ENCODE data around the gene TSHZ2.

TSHZ2 gene

DNA sequence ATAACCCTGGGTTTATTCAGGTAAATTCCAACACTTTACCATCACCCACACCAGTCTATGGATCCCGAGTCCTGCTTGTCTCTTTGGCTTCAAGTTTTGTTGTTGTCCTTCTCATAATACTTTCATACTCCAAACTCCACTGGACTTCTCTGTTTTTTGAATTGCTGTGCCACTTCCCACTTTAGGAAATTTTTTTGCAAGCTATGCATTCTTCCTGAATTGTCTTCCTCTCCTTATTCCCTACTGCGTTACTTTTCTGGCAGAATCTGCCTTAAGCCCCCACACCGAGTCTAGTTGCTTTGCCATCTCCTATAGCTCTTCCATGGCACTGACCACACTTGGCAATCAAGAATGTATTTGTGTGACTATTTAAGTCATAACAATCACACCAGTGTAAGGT is 96.1 kb downstream of the TSHZ2 start:
- TF ChIP-seq, protein P1, sequence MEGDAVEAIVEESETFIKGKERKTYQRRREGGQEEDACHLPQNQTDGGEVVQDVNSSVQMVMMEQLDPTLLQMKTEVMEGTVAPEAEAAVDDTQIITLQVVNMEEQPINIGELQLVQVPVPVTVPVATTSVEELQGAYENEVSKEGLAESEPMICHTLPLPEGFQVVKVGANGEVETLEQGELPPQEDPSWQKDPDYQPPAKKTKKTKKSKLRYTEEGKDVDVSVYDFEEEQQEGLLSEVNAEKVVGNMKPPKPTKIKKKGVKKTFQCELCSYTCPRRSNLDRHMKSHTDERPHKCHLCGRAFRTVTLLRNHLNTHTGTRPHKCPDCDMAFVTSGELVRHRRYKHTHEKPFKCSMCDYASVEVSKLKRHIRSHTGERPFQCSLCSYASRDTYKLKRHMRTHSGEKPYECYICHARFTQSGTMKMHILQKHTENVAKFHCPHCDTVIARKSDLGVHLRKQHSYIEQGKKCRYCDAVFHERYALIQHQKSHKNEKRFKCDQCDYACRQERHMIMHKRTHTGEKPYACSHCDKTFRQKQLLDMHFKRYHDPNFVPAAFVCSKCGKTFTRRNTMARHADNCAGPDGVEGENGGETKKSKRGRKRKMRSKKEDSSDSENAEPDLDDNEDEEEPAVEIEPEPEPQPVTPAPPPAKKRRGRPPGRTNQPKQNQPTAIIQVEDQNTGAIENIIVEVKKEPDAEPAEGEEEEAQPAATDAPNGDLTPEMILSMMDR (conservative IDR thresholded peaks at IDR 0.05; ENCODE audit: low read length) = no peak
- no peak overlapping the region for H3K4me3 ChIP-seq (ENCODE audit: low read length)
- DNase-seq (ENCODE audit: low read depth) = no peak

DNA sequence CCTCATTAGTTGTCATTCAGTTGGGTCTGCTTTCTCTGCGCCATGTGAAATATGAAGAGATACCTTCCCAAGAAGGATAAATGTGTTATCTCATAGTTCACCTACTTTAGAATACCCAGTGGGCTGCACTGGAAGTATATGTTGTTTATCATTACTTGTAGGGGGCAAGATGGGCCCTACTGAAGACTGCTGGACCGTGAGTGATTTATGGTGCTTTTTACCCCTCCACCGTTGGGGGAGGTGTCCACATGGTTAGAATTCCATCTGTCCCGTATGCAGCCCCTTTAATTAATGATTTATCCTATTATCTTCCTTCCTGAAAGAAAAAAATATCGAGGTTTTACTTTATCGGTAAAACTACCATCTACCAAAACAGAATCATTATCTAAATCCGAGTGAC is 97.0 kb downstream of the TSHZ2 start:
- no peak for DNase-seq (ENCODE audit: low read depth)
- H3K4me3 ChIP-seq (ENCODE audit: low read length) = no peak overlapping the region
- TF ChIP-seq, protein P1 (conservative IDR thresholded peaks at IDR 0.05; ENCODE audit: low read length) = no peak

DNA sequence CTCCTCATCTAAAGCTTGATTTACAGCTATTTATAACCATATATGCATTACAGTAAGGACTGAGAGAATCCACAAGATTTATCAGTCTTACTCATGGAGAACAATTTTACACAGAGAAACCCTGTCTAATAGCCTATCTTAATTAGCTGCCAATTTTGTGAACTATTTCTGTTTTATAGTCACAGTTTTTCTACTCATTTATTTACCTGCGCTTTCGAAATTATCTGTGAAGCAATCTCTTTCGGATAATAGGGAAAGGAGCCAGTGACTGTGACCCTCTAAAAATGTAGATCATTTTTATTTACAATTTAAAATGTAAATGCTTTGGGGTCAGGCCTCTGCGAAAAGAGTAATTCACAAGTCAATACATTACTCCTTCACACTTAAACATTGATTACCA is 98.1 kb downstream of the TSHZ2 start:
- TF ChIP-seq, protein P1 (conservative IDR thresholded peaks at IDR 0.05; ENCODE audit: low read length) = no peak
- H3K4me3 ChIP-seq (ENCODE audit: low read length) = no peak overlapping the region
- no peak for DNase-seq (ENCODE audit: low read depth)

DNA sequence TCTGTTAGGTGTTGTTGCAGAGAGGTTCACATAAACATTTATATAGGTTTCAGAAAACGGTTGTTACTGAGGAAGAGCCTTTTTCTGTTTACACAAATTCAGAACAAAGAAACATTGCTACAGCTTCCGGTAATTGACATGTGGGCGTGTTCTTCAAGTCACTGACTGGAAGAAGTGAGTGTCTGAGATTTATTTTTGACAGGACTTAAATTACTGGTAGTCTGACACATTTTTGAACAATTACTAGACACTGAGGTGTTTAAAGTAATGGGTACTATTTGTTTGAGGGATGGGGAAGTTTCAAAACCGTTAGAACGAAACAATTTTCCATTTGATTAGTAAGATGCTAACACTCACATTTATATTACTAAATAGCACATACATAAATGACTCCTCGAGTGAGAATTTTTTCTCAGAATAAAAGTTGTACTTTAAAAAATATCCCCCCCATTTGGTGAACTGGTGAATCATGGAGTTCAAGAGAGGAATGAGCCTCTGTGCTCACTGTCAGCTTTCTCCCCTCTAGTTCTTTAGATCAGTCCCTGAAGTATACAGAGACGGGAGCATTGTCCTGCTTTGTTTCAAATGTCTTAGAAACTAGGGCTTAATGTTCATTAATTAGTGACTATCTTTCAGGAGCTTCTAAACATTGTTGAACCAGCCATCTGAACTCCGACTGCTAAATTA is 98.7 kb downstream of the TSHZ2 start:
- no peak overlapping the region for H3K4me3 ChIP-seq (ENCODE audit: low read length)
- no peak for DNase-seq (ENCODE audit: low read depth)
- TF ChIP-seq, protein P1 (conservative IDR thresholded peaks at IDR 0.05; ENCODE audit: low read length) = no peak

DNA sequence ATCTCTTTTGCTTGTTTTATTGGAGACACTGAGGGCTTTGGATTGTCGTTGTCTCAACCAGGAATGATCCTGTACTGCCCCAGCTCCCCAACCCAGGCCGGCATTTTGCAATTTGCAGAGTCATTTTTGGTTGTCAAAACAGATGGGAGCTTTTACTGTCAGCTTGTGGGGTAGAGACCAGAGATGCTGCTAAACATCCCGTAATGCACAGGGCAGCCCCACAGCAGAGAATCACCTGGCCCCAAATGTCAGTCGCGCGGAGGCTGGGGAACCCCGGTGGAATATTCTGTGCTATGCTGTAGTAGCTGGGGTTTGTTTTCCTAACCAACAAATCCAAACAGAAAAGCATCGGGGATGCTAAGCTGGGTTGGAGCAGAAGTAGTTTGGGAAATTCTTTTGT is 99.7 kb downstream of the TSHZ2 start:
- TF ChIP-seq, protein P1 (conservative IDR thresholded peaks at IDR 0.05; ENCODE audit: low read length) = no peak
- H3K4me3 ChIP-seq (ENCODE audit: low read length) = no peak overlapping the region
- no peak for DNase-seq (ENCODE audit: low read depth)

DNA sequence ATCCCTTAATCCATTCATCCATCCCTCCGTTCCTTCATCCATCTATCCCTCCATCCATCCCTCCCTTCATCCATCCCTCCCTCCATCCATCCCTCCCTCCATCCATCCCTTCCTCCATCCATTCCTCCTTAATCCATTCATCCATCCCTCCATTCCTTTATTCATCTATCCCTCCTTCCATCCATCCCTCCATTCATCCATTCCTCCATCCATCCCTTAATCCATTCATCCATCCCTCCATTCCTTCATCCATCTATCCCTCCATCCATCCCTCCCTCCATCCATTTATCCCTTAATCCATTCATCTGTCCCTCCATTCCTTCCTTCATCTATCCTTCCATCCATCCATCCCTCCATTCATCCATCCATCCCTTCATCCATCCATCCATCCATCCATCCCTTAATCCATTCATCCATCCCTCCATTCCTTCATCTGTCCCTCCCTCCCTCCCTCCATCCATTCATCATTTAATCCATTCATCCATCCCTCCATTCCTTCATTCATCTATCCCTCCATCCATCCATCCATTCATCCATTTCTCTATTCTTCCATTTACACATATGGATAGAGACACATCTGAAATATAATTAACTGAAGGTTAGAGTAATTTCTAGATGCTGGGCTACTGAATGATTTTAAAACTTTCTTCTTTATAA is 100.9 kb downstream of the TSHZ2 start:
- DNase-seq (ENCODE audit: low read depth) = no peak
- TF ChIP-seq, protein P1 (conservative IDR thresholded peaks at IDR 0.05; ENCODE audit: low read length) = no peak
- no peak overlapping the region for H3K4me3 ChIP-seq (ENCODE audit: low read length)
